Measurements from ENCODE around the gene ST6GALNAC6. TPM values are rescaled to one million over a fixed set of nuclear protein-coding genes. Genes with fewer than 3 reads are reported as not detected.

Gene ST6GALNAC6
- total RNA-seq, 1 experiment from 2014 or later, result 16.5 TPM

DNA sequence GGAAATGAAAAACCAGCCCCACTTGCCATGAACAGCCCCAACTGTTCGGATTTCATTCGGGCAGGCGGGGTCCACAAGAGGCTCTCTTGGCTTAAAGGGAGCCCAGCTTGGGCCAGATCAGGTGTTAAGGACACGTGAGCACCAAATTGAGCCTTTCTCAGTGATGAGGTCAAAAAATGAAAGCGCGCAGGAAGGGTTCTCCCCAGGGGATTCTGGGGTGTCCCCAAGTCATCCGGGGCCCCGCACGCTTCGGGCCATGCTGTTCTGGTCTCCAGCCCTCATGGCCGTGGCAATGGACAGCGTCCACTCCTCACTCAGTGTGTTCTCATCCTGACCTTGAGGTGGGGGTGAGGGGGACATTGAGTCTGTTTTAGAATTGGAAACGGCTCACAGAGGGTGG lies 32.9 kb downstream of the ST6GALNAC6 start:
- no peak overlapping the region for H3K4me3 Mint-ChIP-seq (ENCODE audit: unreplicated experiment)
- ChIA-PET POLR2A (no interaction called here), CTCF (interaction anchor here (1.3 to 1.9 kb wide), 2 partner anchors 79 to 131 kb away, joined by 5 to 6 read pairs; partner anchors contain the start of gene TOR2A)
- no peak for DNase-seq (ENCODE audit: unreplicated experiment)
- intact Hi-C loops (cut with micrococcal nuclease), result loop anchor here (5.0 kb wide), 1 partner anchor 64 kb away; the partner anchor contains the start of gene FPGS
- peaks cover 10% of the 10 kb centered on the region for H3K36me3 Mint-ChIP-seq (ENCODE audit: insufficient read depth, unreplicated experiment)
- BruUV-seq (replicated peaks), result TSS peak; percentile 21
- H3K9me3 Mint-ChIP-seq (ENCODE audit: unreplicated experiment), result no peaks in the 10 kb centered on the region
- TF ChIP-seq, protein P1, sequence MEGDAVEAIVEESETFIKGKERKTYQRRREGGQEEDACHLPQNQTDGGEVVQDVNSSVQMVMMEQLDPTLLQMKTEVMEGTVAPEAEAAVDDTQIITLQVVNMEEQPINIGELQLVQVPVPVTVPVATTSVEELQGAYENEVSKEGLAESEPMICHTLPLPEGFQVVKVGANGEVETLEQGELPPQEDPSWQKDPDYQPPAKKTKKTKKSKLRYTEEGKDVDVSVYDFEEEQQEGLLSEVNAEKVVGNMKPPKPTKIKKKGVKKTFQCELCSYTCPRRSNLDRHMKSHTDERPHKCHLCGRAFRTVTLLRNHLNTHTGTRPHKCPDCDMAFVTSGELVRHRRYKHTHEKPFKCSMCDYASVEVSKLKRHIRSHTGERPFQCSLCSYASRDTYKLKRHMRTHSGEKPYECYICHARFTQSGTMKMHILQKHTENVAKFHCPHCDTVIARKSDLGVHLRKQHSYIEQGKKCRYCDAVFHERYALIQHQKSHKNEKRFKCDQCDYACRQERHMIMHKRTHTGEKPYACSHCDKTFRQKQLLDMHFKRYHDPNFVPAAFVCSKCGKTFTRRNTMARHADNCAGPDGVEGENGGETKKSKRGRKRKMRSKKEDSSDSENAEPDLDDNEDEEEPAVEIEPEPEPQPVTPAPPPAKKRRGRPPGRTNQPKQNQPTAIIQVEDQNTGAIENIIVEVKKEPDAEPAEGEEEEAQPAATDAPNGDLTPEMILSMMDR (IDR thresholded peaks at IDR 0.05; ENCODE audit: unreplicated experiment), result no peak
- H3K27me3 Mint-ChIP-seq (ENCODE audit: insufficient read depth, unreplicated experiment), result no peaks in the 10 kb centered on the region
- H3K27ac Mint-ChIP-seq (ENCODE audit: low read depth, unreplicated experiment), result no peak overlapping the region
- no peaks in the 10 kb centered on the region for H3K4me1 Mint-ChIP-seq (ENCODE audit: insufficient read depth, unreplicated experiment)

DNA sequence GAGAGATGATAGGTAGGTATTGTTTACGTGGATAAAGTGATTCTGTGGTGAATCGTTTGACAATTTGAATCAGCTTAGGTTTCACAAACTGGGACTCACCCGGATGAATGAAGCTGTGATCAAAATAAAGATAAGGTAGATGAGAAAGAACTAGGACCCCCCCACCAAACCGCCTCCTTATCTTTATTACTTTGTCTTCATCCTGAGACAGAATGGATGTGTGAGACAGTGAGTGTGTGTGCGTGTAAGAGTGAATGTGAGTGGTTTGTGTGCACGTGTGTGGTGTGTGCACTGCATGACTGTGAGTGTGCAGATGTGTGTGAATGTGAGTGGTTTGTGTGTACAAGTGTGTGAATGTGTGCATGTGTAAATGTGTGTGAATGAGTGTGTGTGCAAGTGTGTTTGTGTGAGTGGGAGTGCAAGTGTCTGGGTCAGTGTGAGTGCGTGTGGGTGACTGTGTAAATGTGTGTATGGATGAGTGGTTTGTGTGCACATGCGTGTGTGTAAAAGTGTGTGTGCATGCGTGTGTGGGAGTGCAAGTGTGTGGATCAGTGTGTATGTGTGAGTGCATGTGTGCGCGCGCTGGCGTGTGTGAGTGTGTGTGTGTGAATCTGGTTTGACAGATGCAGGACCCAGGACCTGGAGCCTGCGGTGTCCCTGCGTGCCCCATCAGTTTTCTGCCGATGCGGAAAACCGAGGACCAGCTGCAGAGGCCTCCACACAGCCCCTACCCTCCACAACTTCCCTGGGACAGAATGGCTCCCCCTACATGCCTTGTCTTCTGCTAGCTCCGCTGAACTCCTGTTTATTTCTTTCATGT lies 33.5 kb downstream of the ST6GALNAC6 start:
- CTCF ChIA-PET, result interaction anchor here (0.7 to 1.9 kb wide), 3 partner anchors 25 to 199 kb away, joined by 3 to 6 read pairs (median 3); no protein-coding TSS in a partner anchor
- peaks cover 6% of the 10 kb centered on the region for H3K36me3 Mint-ChIP-seq (ENCODE audit: insufficient read depth, unreplicated experiment)
- intact Hi-C loops (cut with micrococcal nuclease), result loop anchor here (5.0 kb wide), 1 partner anchor 64 kb away; the partner anchor contains the start of gene FPGS
- BruUV-seq (replicated peaks), result no TSS peak
- no peak overlapping the region for H3K27ac Mint-ChIP-seq (ENCODE audit: low read depth, unreplicated experiment)
- no peak overlapping the region for H3K4me3 Mint-ChIP-seq (ENCODE audit: unreplicated experiment)
- no peaks in the 10 kb centered on the region for H3K4me1 Mint-ChIP-seq (ENCODE audit: insufficient read depth, unreplicated experiment)
- H3K9me3 Mint-ChIP-seq (ENCODE audit: unreplicated experiment), result no peaks in the 10 kb centered on the region
- no peaks in the 10 kb centered on the region for H3K27me3 Mint-ChIP-seq (ENCODE audit: insufficient read depth, unreplicated experiment)
- no peak for DNase-seq (ENCODE audit: unreplicated experiment)
- TF ChIP-seq, protein P1 (IDR thresholded peaks at IDR 0.05; ENCODE audit: unreplicated experiment), result no peak
- POLR2A ChIA-PET, result no interaction called here

DNA sequence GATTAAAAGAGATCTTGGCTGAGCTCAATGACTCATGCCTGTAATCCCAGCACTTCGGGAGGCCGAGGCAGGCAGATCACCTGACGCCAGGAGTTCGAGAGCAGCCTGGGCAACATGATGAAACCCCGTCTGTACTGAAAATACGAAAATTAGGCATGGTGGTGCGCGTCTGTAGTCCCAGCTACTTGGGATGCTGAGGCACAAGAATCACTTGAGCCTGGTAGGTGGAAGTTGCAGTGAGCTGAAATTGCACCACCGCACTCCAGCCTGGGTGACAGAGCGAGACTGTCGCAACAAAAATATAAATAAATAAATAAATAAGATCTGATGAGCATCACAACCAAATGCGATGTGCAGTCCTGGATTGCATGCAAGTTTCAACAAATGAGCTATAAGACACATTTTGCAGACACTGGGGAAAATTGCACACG lies 36.2 kb downstream of the ST6GALNAC6 start:
- no peaks in the 10 kb centered on the region for H3K27me3 Mint-ChIP-seq (ENCODE audit: insufficient read depth, unreplicated experiment)
- CTCF ChIA-PET, result interaction anchor here (0.8 to 1.4 kb wide), 4 partner anchors 8 to 126 kb away, joined by 3 to 4 read pairs (median 3); no protein-coding TSS in a partner anchor
- BruUV-seq (replicated peaks), result no TSS peak
- H3K4me1 Mint-ChIP-seq (ENCODE audit: insufficient read depth, unreplicated experiment), result no peaks in the 10 kb centered on the region
- DNase-seq (ENCODE audit: unreplicated experiment), result no peak
- intact Hi-C loops (cut with micrococcal nuclease), result no loop called here
- POLR2A ChIA-PET, result interaction anchor here (0.7 to 1.3 kb wide), 4 partner anchors 8 to 46 kb away, joined by 3 to 4 read pairs (median 3); partner anchors contain the start of gene ENG
- no peak overlapping the region for H3K4me3 Mint-ChIP-seq (ENCODE audit: unreplicated experiment)
- TF ChIP-seq, protein P1 (IDR thresholded peaks at IDR 0.05; ENCODE audit: unreplicated experiment), result no peak
- no peaks in the 10 kb centered on the region for H3K9me3 Mint-ChIP-seq (ENCODE audit: unreplicated experiment)
- no peak overlapping the region for H3K27ac Mint-ChIP-seq (ENCODE audit: low read depth, unreplicated experiment)
- H3K36me3 Mint-ChIP-seq (ENCODE audit: insufficient read depth, unreplicated experiment), result peaks cover 6% of the 10 kb centered on the region

All from MCF 10A (cell line).